Aorta (tissue), 5 donors: Measurements from ENCODE around the gene CEACAM1. TPM values are rescaled to one million over a fixed set of nuclear protein-coding genes. Genes with fewer than 3 reads are reported as not detected.
"Not testable (repeated sequence)": the region's sequence is repeated elsewhere in the genome, so short reads cannot be mapped to it uniquely, and the experiment has no call there.

Experiments used
- ATAC-seq: fragments of 200-7000 bp; cut with Tn5 transposase; one replicate; pipeline ENCODE4 v1.9.1; 2022; ENCODE audit warnings: moderate library complexity; ENCODE audit not compliant: low FRiP score
- DNase-seq, 2 donors: peaks; one replicate each; pipeline ENCODE4 v3.0.0-alpha.2; 2020
- H3K27ac ChIP-seq, 2 donors: one replicate each; pipeline ENCODE4 v1.5.1; 2013; ENCODE audit warnings: low read length in 2 of 2, mild to moderate bottlenecking in 2 of 2, moderate library complexity in 2 of 2, control low read depth in 1 of 2, inconsistent platforms in 1 of 2, low read depth in 1 of 2
- H3K27me3 ChIP-seq, 2 donors: one replicate each; pipeline ENCODE4 v1.6.1; 2013; ENCODE audit warnings: control low read depth in 1 of 2, low read length in 1 of 2, mild to moderate bottlenecking in 1 of 2, moderate library complexity in 1 of 2; ENCODE audit not compliant: insufficient read depth in 2 of 2, control insufficient read depth in 1 of 2
- H3K36me3 ChIP-seq, 2 donors: one replicate each; pipeline ENCODE4 v1.6.1; 2013; ENCODE audit warnings: control low read depth in 1 of 2, low read length in 1 of 2, mild to moderate bottlenecking in 1 of 2; ENCODE audit not compliant: insufficient read depth in 2 of 2, control insufficient read depth in 1 of 2
- H3K4me1 ChIP-seq, 2 donors: one replicate each; pipeline ENCODE4 v1.6.1; 2013; ENCODE audit warnings: low read length in 2 of 2, control low read depth in 1 of 2, mild to moderate bottlenecking in 1 of 2, moderate library complexity in 1 of 2; ENCODE audit not compliant: insufficient read depth in 2 of 2, control insufficient read depth in 1 of 2
- H3K4me3 ChIP-seq, 2 donors: one replicate each; pipeline ENCODE4 v1.5.1; 2013; ENCODE audit warnings: low read length in 2 of 2, control low read depth in 1 of 2, mild to moderate bottlenecking in 1 of 2
- H3K9me3 ChIP-seq: one replicate; pipeline ENCODE4 v1.6.1; 2013; ENCODE audit warnings: mild to moderate bottlenecking, low read length; ENCODE audit not compliant: control insufficient read depth
- WGBS, 2 donors: extraction: QIAGEN DNeasy Blood & Tissue Kit; methylation state at CpG; one replicate each; pipeline ENCODE4 v1.1.7; 2013; 5-methylcytosine and 5-hydroxymethylcytosine counted together
- intact Hi-C, 2 donors: fragments of 100-400 bp; cut with DNase I; formaldehyde crosslinking; loops; one replicate each; pipeline versions ENCODE4 v1.14.2 to v1.15.0; 2022
- polyA plus RNA-seq, 2 donors: library from polyadenylated mRNA; stranded (reverse); fragments of 200-250 nt; gene quantifications; one replicate each; pipeline ENCODE4 v1.2.3, GENCODE V29; 2013
- total RNA-seq, 2 donors: library from RNA; stranded (reverse); fragmentation: NEBNext Ultra II Directional; extraction: Animal tissue kit (Norgen Biotek cat#: 25700); gene quantifications; one replicate each; pipeline ENCODE4 v1.2.1, GENCODE V29; 2021
- donor health status: healthy with polysubstance abuse.
- donor health status: Bipolar disorder and iron deficiency.
- donor health status: DM: no; HTN: no; CAD: no.
- donor health status: DM: no; HTN: no; CAD: no.
- donor health status: DM: yes; HTN: yes; CAD: no.

Gene CEACAM1
- total and polyA plus RNA-seq, 4 donors, result 0.79 to 5.6 (median 5.1) TPM

DNA sequence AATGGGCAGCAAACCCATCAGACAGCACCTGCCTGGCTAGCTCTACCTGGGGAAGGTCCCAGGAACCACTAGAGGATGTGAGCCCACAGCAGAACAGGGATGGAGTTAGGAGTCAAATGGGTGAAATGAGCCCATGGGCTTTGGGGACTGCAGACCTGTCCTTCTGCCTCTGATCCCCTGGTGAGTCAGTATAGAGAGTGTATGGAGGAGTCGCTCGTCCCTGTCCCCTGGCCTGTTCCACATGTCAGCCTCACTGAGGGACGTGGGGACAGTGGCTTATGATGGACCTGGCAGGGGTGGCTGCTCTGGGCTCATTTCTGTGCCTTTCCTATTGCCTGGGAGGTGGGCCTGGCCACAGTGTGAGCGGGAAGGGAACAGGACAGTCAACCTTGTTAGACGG lies 4.0 kb downstream of the CEACAM1 start:
- Histone ChIP-seq H3K4me3 (no peak overlapping the region), H3K4me1 (no peaks in the 10 kb centered on the region), H3K27me3 (no peaks in the 10 kb centered on the region), H3K9me3 (no peaks in the 10 kb centered on the region), H3K36me3 (no peaks in the 10 kb centered on the region), H3K27ac (no peak overlapping the region)
- no peak for ATAC-seq
- intact Hi-C loops, result no loop called here
- WGBS, 2 donors, result 77 to 79% methylated on average over 5 of the region's 5 CpGs
- no peak for DNase-seq

DNA sequence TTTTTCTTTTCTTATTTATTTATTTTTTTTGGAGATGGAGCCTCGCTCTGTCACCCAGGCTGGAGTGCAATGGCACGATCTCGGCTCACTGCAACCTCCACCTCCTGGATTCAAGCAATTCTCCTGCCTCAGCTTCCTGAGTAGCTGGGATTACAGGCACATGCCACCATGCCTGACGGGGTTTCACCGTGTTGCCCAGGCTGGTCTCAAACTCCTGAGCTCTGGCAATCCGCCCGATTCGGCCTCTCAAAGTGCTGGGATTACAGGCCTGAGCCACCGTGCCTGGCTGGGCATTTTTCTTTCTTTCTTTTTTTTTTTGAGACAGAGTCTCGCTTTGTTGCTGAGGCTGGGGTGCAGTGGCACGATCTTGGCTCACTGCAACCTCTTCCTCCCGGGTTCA lies 6.0 kb downstream of the CEACAM1 start:
- 75 to 82% methylated on average over 12 of the region's 12 CpGs for WGBS, 2 donors
- H3K9me3 ChIP-seq, H3K36me3 ChIP-seq, H3K27me3 ChIP-seq, H3K4me1 ChIP-seq, intact Hi-C loops, DNase-seq, H3K27ac ChIP-seq, ATAC-seq, H3K4me3 ChIP-seq: not testable (repeated sequence)

DNA sequence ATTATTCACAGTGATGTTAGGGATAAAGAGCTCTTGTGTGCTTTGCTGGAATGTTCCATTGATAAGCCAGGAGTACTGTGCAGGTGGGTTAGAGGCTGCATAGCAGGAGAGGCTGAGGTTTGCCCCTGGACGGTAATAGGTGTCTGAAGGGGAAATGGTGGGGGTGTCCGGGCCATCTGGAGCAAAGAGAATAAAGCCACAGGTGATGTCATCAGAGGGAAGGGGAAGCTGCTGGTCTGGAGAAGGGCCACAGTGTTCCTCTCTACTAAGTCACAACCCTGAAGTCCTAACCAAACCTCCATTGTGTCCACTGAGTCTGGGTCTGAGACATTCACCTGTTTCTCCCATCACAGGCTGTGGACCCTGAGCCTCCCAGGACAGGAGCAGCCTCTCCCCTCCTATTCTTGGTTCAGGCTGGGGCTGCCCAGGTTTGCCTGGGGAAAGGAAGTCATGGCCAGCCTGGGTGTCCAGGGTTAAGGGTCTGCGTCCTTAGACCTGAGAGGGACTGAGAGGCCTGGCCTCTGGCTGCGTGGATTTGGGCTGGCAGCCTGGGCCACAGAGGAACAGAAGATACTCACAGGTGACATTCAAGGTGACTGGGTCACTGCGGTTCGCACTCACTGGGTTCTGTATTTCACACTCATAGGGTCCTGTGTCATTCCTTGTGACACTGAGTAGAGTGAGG lies 6.8 kb downstream of the CEACAM1 start:
- intact Hi-C loops, result no loop called here
- no peaks in the 10 kb centered on the region for H3K9me3 ChIP-seq
- DNase-seq (no peak), ATAC-seq (no peak)
- WGBS, 2 donors, result 85 to 88% methylated on average over 6 of the region's 6 CpGs
- H3K4me1 ChIP-seq, result no peaks in the 10 kb centered on the region
- no peaks in the 10 kb centered on the region for H3K27me3 ChIP-seq
- no peak overlapping the region for H3K27ac ChIP-seq
- H3K4me3 ChIP-seq, result no peak overlapping the region
- no peaks in the 10 kb centered on the region for H3K36me3 ChIP-seq

DNA sequence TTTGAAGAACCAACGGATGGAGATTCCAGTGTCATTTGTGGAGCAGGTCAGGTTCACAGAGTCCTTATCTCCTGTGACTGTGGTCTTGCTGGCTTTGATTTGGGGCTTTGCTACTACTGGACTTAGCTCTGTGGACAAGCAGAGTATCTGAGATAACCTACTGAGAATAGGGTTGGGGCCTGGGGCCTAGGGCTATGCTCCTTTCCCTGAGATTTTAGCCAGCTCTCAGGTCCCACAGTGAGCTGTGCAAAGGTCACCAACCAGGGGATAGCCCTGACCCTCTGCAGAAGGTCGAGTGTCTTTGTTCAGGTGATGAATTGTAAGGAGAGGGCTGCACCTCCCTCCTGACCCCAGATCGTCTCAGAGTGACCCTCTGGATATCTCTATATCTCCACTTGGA lies 9.2 kb downstream of the CEACAM1 start:
- intact Hi-C loops, result no loop called here
- H3K4me3 ChIP-seq, result no peak overlapping the region
- DNase-seq, result no peak
- H3K27me3 ChIP-seq, result no peaks in the 10 kb centered on the region
- H3K4me1 ChIP-seq, result no peaks in the 10 kb centered on the region
- no peaks in the 10 kb centered on the region for H3K36me3 ChIP-seq
- WGBS, 2 donors, result 52 to 62% methylated on average over 3 of the region's 3 CpGs
- no peaks in the 10 kb centered on the region for H3K9me3 ChIP-seq
- ATAC-seq, result no peak
- H3K27ac ChIP-seq, result no peak overlapping the region

DNA sequence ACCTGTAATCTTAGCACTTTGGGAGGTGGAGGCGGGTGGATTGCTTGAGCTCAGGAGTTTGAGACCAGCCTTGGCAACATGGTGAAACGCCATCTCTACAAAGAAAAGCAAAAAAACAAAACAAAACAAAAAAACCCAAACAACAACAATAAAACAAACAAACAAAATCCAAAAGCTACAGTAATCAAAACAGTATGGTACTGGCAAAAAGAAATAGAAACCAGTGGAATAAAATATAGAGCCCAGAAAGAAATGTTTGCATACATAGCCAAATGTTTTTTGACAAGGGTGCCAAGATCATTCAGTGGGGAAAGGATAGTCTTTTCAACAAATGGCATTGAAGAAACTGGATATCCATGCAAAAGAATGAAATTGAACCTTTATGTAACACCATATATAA lies 11.5 kb downstream of the CEACAM1 start:
- ATAC-seq, result no peak
- Histone ChIP-seq H3K9me3 (no peaks in the 10 kb centered on the region), H3K4me3 (no peak overlapping the region), H3K27ac (no peak overlapping the region), H3K27me3 (no peaks in the 10 kb centered on the region), H3K4me1 (no peaks in the 10 kb centered on the region), H3K36me3 (no peaks in the 10 kb centered on the region)
- WGBS, 2 donors, result 81 to 85% methylated on average over 2 of the region's 2 CpGs
- no peak for DNase-seq
- intact Hi-C loops, result no loop called here

DNA sequence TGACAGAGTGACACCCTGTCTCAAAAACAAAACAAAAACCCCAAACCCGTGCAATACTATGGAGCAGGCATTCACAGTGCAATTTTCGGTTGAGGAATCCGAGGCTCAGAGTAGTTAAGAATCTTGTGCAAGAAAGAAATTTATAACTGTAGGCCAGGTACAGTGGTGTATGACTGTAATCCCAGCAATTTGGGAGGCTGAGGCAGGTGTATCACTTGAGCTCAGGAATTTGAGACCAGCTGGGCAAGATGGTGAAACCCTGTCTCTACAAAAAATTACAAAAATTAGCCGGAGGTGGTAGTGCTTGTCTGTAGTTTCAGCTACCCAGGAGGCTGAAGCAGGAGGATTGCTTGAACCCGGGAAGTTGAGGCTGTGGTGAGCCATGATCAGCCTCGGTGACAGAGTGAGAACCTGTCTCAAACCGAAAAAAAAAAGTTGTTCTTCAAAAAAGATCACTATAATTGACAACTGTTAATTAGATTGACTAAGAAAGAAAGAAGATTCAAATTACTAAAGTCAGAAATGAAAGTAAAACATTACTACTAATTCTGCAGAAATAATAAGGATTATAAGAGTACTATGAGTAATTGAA lies 12.9 kb downstream of the CEACAM1 start:
- whole genome bisulfite sequencing, 2 donors, result 83% methylated on average over 7 of the region's 7 CpGs
- no peak overlapping the region for H3K27ac ChIP-seq
- H3K4me1 ChIP-seq, result no peaks in the 10 kb centered on the region
- intact Hi-C loops, result no loop called here
- no peaks in the 10 kb centered on the region for H3K27me3 ChIP-seq
- no peaks in the 10 kb centered on the region for H3K36me3 ChIP-seq
- ATAC-seq (no peak), DNase-seq (no peak)
- no peaks in the 10 kb centered on the region for H3K9me3 ChIP-seq
- H3K4me3 ChIP-seq, result no peak overlapping the region

DNA sequence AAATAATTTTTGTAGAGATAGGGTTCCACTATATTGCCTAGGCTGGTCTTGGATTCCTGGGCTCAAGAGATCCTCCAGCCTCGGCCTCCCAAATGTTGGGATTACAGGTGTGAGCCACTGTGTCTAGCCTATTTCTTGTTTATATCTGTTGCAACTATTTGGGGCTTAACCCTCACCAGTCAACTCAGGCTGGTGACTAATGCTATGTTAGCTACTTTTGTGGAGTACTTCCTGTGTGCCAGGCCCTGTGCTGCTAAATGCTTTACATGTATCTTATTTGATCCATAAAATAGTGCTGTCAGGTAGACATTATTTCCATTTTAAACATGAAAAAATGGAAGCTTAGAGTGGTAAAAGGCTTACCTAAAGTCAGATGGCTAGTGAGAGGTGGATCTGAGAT lies 13.8 kb downstream of the CEACAM1 start:
- H3K4me1 ChIP-seq, result no peaks in the 10 kb centered on the region
- H3K4me3 ChIP-seq, result no peak overlapping the region
- DNase-seq (no peak), ATAC-seq (no peak)
- no peaks in the 10 kb centered on the region for H3K9me3 ChIP-seq
- H3K36me3 ChIP-seq, result no peaks in the 10 kb centered on the region
- no peak overlapping the region for H3K27ac ChIP-seq
- 95 to 97% methylated on average over 1 of the region's 1 CpG for WGBS, 2 donors
- no peaks in the 10 kb centered on the region for H3K27me3 ChIP-seq
- intact Hi-C loops, result no loop called here

DNA sequence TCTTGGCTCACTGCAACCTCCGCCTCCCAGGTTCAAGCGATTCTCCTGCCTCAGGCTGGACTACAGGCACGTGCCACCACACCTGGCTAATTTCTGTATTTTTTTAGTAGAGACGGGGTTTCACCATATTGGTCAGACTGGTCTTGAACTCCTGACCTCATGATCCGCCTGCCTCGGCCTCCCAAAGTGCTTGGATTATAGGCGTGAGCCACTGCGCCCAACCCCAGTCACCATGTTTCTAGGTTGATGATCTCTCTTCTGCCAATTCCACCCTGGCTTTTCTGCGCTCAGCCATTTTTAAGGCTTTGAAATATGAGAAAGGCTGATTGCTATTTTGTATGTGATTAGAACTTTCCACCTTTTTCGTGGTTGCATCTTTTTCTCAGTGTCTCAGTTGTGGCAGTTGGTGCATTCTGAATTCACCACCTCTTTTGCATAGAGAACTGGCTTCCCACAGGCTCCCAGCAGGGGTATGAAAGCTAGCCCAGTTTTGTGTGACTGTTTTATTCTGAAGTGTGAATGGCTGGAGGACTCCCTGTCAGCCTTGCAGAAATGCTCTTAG lies 15.5 kb downstream of the CEACAM1 start:
- 84% methylated on average over 10 of the region's 10 CpGs for WGBS, 2 donors
- no peak overlapping the region for H3K27ac ChIP-seq
- H3K4me3 ChIP-seq, result no peak overlapping the region
- intact Hi-C loops, result no loop called here
- no peaks in the 10 kb centered on the region for H3K9me3 ChIP-seq
- H3K27me3 ChIP-seq, result peaks cover 0 to 2% of the 10 kb centered on the region in 2 donors
- ATAC-seq, result no peak
- H3K4me1 ChIP-seq, result no peaks in the 10 kb centered on the region
- H3K36me3 ChIP-seq, result no peaks in the 10 kb centered on the region
- DNase-seq, result no peak

DNA sequence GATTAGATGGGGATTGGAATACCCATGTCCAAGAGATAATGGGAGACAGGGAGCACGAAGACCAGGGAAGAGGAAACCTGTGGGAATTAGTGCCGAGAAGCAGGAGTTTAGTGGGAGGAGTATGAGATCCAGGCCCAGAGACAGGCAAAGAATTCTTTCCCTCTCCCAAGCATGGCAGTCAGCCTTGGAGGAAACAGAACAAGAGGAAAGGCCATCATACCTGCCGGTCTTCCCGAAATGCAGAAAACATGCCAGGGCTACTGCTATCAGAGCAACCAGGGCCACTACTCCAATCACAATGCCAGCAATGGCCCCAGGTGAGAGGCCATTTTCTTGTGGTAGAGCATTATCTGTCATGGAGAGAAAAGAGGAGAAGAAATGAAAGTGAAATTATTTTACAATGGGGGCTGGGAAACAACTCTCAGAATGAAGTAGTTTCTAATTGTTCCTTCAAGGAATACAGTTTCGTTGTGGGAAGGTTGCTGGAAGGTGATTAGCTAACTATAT lies 16.1 kb downstream of the CEACAM1 start:
- Histone ChIP-seq H3K36me3 (no peaks in the 10 kb centered on the region), H3K9me3 (no peaks in the 10 kb centered on the region), H3K4me3 (no peak overlapping the region), H3K27ac (no peak overlapping the region), H3K4me1 (no peaks in the 10 kb centered on the region), H3K27me3 (peaks cover 0 to 2% of the 10 kb centered on the region in 2 donors)
- DNase-seq (no peak), ATAC-seq (no peak)
- 76 to 80% methylated on average over 5 of the region's 5 CpGs for WGBS, 2 donors
- intact Hi-C loops, result no loop called here
